GM12878 (cell line): ENCODE measurements around the gene GTF2H1. TPM values are rescaled to one million over a fixed set of nuclear protein-coding genes. Genes with fewer than 3 reads are reported as not detected.

ENCODE experiments used
- BMI1 ChIP-seq: fragments of 450-650 bp; IDR thresholded peaks from 2 replicates; pipeline ENCODE4 v1.6.1; 2016; ENCODE audit warnings: mild to moderate bottlenecking, moderate library complexity, borderline replicate concordance
- BRCA1 ChIP-seq: IDR thresholded peaks from 2 replicates; pipeline ENCODE4 v1.6.1; 2011; ENCODE audit warnings: low read depth, low read length, improper control_type of control experiment
- E4F1 ChIP-seq: fragments of 450-650 bp; IDR thresholded peaks from 2 replicates; pipeline ENCODE4 v1.6.1; 2018; ENCODE audit warnings: borderline replicate concordance, mild to moderate bottlenecking; ENCODE audit not compliant: partially characterized antibody
- FOS ChIP-seq: IDR thresholded peaks from 3 replicates; pipeline ENCODE4 v1.6.1; 2011; ENCODE audit warnings: borderline replicate concordance; ENCODE audit not compliant: insufficient read length; ENCODE audit errors: extremely low read depth
- HDGF ChIP-seq: fragments of 450-650 bp; IDR thresholded peaks from 2 replicates; pipeline ENCODE4 v1.6.1; 2016; ENCODE audit warnings: antibody characterized with exemption
- JUND ChIP-seq: IDR thresholded peaks from 2 replicates; pipeline ENCODE4 v1.6.1; 2012; ENCODE audit warnings: low read depth, mild to moderate bottlenecking, low read length, improper control_type of control experiment, moderate library complexity
- MEF2B ChIP-seq: fragments of 450-650 bp; IDR thresholded peaks from 2 replicates; pipeline ENCODE4 v1.6.1; 2018; ENCODE audit warnings: mild to moderate bottlenecking, moderate library complexity; ENCODE audit not compliant: partially characterized antibody, poor library complexity, severe bottlenecking
- MXI1 ChIP-seq: fragments of 150-350 bp; IDR thresholded peaks from 2 replicates; pipeline ENCODE4 v1.6.1; 2011; ENCODE audit warnings: low read depth, mild to moderate bottlenecking, inconsistent platforms, low read length, improper control_type of control experiment
- NBN ChIP-seq: fragments of 450-650 bp; IDR thresholded peaks from 2 replicates; pipeline ENCODE4 v1.6.1; 2016
- NRF1 ChIP-seq: conservative IDR thresholded peaks from 2 replicates; pipeline ENCODE4 v1.6.1; 2011; ENCODE audit warnings: mild to moderate bottlenecking, low read depth, low read length, improper control_type of control experiment
- PRDM15 ChIP-seq: fragments of 450-650 bp; formaldehyde crosslinking; IDR thresholded peaks from 2 replicates; pipeline ENCODE4 v1.4.0; 2020; ENCODE audit warnings: mild to moderate bottlenecking, moderate library complexity
- RAD21 ChIP-seq: IDR thresholded peaks from 2 replicates; pipeline ENCODE4 v1.6.1; 2011; ENCODE audit warnings: mild to moderate bottlenecking, low read depth, low read length, moderate library complexity; ENCODE audit not compliant: insufficient read depth
- RELA ChIP-seq: fragments of 450-650 bp; IDR thresholded peaks from 2 replicates; pipeline ENCODE4 v1.8.0; 2014; ENCODE audit warnings: borderline replicate concordance; ENCODE audit not compliant: partially characterized antibody
- SKIL ChIP-seq: fragments of 450-650 bp; IDR thresholded peaks from 2 replicates; pipeline ENCODE4 v1.6.1; 2017; ENCODE audit warnings: mild to moderate bottlenecking, low read depth, inconsistent platforms; ENCODE audit not compliant: poor library complexity, severe bottlenecking
- SREBF2 ChIP-seq: IDR thresholded peaks from 2 replicates; pipeline ENCODE4 v1.6.1; 2012; ENCODE audit warnings: mild to moderate bottlenecking, low read length
- TCF12 ChIP-seq: IDR thresholded peaks from 2 replicates; pipeline ENCODE4 v1.6.1; 2011; ENCODE audit warnings: low read depth, mild to moderate bottlenecking, low read length
- YBX1 ChIP-seq: fragments of 450-650 bp; IDR thresholded peaks from 2 replicates; pipeline ENCODE4 v1.6.1; 2016; ENCODE audit warnings: antibody characterized with exemption
- polyA plus RNA-seq, 11 experiments: library from polyadenylated mRNA; depleted of rRNA in 4 of 11; unstranded in 6 of 11; stranded (reverse) in 5 of 11; fragments of >200 nt; fragmentation: Nextera tagmentation in 4 of 11; fragmentation: Illumina TruSeq in 1 of 11; extraction: Ambion mirVana in 4 of 11; extraction: Trizol in 1 of 11; gene quantifications; 1 replicate in 1 of 11; 2 replicates in 10 of 11; pipeline versions ENCODE4 v1.2.1 to v1.2.3, GENCODE V29; 2011 to 2016; ENCODE audit warnings: inconsistent platforms in 2 of 11, missing spikeins in 2 of 11, low read depth in 1 of 11
- total RNA-seq, 4 experiments: library from RNA; depleted of rRNA in 3 of 4; stranded (reverse); fragments of >200 nt in 3 of 4; fragmentation: Illumina TruSeq in 1 of 4; extraction: Trizol in 1 of 4; gene quantifications; 2 replicates each; pipeline versions ENCODE4 v1.2.1 to v1.2.3, GENCODE V29; 2013 to 2021
- TF ChIP-seq, protein P1 (sequence below): fragments of 450-650 bp; IDR thresholded peaks from 2 replicates; pipeline ENCODE4 v1.6.1; 2014; ENCODE audit warnings: mild to moderate bottlenecking
- TF ChIP-seq, protein P2 (sequence below): IDR thresholded peaks from 2 replicates; pipeline ENCODE4 v1.6.1; 2011; ENCODE audit warnings: borderline replicate concordance, low read depth, mild to moderate bottlenecking, moderate library complexity, mixed read lengths, low read length; ENCODE audit not compliant: insufficient read depth; ENCODE audit errors: extremely low read length

GTF2H1 gene
- total and polyA plus RNA-seq, 10 of the 15 experiments (the other 5 are each of a cell fraction or from before 2014, with no cell fraction given), result 36.7 to 68.8 (median 46.6) TPM

DNA sequence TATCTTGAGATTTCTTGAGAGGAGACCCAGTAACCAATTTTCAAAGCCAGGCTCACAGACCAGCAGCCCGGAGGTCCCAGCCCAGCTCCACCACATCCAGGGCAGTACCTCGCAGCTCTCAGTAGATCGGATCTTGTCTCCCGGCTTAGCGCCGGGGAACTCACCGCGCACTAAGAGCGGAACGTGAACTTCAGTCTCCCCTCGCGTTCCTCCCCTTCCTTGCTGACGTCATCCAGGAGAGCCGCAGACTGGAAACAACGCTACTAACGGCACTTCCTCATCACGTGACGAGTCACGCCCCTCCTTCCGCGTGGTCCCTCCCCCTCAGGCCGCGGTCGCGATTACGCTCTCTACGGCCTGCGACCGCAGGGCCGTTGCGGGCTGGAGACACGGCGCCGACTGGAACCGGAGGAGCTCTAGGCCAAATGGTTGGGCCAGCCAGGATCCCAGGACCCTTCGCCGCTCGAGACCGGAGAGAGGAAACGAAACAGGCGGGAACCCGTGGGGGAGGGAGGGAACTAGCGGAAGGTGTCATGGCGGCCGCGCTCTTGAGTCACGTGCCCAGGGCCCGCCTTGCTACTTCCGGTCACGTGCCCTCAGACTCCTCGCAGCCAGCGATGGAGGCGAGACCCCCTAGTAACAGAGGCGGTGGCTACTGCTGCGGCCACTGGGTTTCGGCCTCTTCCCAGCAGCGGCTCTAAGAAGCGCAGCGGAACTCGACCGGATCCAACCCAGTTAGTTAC, at the start of gene GTF2H1, which contains the start of gene HPS5 (continued):
- TF ChIP-seq E4F1 (peak; percentile 94), FOS (peak; percentile 60), SKIL (peak; percentile 51), RELA (peak; percentile 81), HDGF (peak; percentile 82), TCF12 (peak; percentile 11; the same call in 1 of the 2 replicates), BRCA1 (no peak), PRDM15 (CRISPR knock-in tag) (peak; percentile 71; the same call in 1 of the 2 replicates), SREBF2 (no peak), RAD21 (no peak), JUND (peak; percentile 81), MEF2B (peak; percentile 89), MXI1 (peak; percentile 91), BMI1 (no peak), NBN (peak; percentile 99), YBX1 (no peak), NRF1 (no peak)
- TF ChIP-seq, protein P1, sequence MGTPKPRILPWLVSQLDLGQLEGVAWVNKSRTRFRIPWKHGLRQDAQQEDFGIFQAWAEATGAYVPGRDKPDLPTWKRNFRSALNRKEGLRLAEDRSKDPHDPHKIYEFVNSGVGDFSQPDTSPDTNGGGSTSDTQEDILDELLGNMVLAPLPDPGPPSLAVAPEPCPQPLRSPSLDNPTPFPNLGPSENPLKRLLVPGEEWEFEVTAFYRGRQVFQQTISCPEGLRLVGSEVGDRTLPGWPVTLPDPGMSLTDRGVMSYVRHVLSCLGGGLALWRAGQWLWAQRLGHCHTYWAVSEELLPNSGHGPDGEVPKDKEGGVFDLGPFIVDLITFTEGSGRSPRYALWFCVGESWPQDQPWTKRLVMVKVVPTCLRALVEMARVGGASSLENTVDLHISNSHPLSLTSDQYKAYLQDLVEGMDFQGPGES, result peak; percentile 71
- TF ChIP-seq, protein P2, sequence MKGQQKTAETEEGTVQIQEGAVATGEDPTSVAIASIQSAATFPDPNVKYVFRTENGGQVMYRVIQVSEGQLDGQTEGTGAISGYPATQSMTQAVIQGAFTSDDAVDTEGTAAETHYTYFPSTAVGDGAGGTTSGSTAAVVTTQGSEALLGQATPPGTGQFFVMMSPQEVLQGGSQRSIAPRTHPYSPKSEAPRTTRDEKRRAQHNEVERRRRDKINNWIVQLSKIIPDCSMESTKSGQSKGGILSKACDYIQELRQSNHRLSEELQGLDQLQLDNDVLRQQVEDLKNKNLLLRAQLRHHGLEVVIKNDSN, result peak; percentile 98
